Bronchial epithelial cell (primary cell): Measurements from ENCODE around the gene BRD4. TPM values are rescaled to one million over a fixed set of nuclear protein-coding genes. Genes with fewer than 3 reads are reported as not detected.
A peak's percentile ranks its signal among the peaks of the same experiment; 100 is the strongest.

Source experiments
- DNase-seq: peaks from one replicate; pipeline ENCODE4 v3.0.0-alpha.2; 2010; ENCODE audit warnings: low read depth
- FAIRE-seq: peaks from 2 replicates; lab custom pipeline; 2011; peaks lifted over from hg19 to GRCh38; lab: Jason Lieb, UNC
- H3K27me3 ChIP-seq: 2 replicates; pipeline ENCODE4 v1.5.1; 2011; ENCODE audit warnings: low read length; ENCODE audit not compliant: control insufficient read depth, insufficient read depth
- H3K36me3 ChIP-seq: 2 replicates; pipeline ENCODE4 v1.5.1; 2011; ENCODE audit warnings: low read length; ENCODE audit not compliant: control insufficient read depth, insufficient read depth
- H3K4me3 ChIP-seq: 2 replicates; pipeline ENCODE4 v1.5.1; 2011; ENCODE audit warnings: mild to moderate bottlenecking, low read depth, low read length, control low read depth
- CTCF ChIP-seq: IDR thresholded peaks from 2 replicates; pipeline ENCODE4 v1.5.1; 2011; ENCODE audit warnings: mild to moderate bottlenecking, moderate library complexity, low read length, control low read depth, inconsistent platforms; ENCODE audit not compliant: insufficient read depth, severe bottlenecking
- total RNA-seq: library from RNA; depleted of rRNA; stranded (reverse); fragments of >200 nt; gene quantifications from 2 replicates; pipeline ENCODE4 v1.2.1, GENCODE V29; 2014

BRD4 gene
- total RNA-seq, 1 donor from 2014 or later = 12.1 TPM

DNA sequence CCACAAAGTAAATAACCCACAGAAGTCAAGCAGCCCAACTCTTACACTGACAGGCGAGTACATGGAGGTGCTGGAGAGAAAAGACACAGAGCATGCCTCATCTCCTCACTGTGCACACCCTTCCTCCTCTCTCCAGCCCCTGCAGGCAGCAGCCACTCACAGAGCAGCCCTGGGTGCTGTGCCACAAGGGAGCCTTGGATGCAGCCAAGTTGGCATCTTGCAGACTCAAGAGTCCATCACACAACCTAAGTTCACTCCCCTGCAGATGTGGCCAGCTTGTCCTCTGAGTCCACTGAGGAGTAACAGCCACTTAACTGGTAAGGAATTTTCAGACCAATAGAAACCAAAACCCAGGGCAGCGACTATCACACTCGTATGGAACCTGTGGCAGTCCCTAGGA lies 47.4 kb downstream of the BRD4 start:
- no peak for FAIRE-seq
- no peak for TF ChIP-seq CTCF

GRCh38 chr19:15284091-15284490 lies 48.2 kb downstream of the BRD4 start:
- TF ChIP-seq CTCF = no peak
- Histone ChIP-seq H3K36me3 (peaks cover 3% of the 10 kb centered on the region), H3K4me3 (no peak overlapping the region), H3K27me3 (no peaks in the 10 kb centered on the region)
- DNase-seq (no peak), FAIRE-seq (no peak)

More for the DNA sequence above, 47.4 kb downstream of the BRD4 start:
- no peaks in the 10 kb centered on the region for H3K27me3 ChIP-seq
- peaks cover 2% of the 10 kb centered on the region for H3K36me3 ChIP-seq
- no peak for DNase-seq
- no peak overlapping the region for H3K4me3 ChIP-seq

GRCh38 chr19:15283141-15283883 lies 49.0 kb downstream of the BRD4 start:
- Histone ChIP-seq H3K36me3 (peaks cover 1% of the 10 kb centered on the region), H3K27me3 (no peaks in the 10 kb centered on the region), H3K4me3 (no peak overlapping the region)
- TF ChIP-seq CTCF = no peak
- FAIRE-seq (no peak), DNase-seq (peak; percentile 61)

GRCh38 chr19:15282311-15282705 lies 50.0 kb downstream of the BRD4 start:
- DNase-seq (peak; percentile 89), FAIRE-seq (no peak)
- Histone ChIP-seq H3K4me3 (no peak overlapping the region), H3K27me3 (no peaks in the 10 kb centered on the region), H3K36me3 (peaks cover 1% of the 10 kb centered on the region)
- no peak for TF ChIP-seq CTCF

- DNase-seq (peak; percentile 67), FAIRE-seq (no peak)
- Histone ChIP-seq H3K27me3 (no peaks in the 10 kb centered on the region), H3K36me3 (peaks cover 1% of the 10 kb centered on the region), H3K4me3 (no peak overlapping the region)
- TF ChIP-seq CTCF = peak; percentile 53
These were observed 51.2 kb downstream of the BRD4 start for GRCh38 chr19:15280915-15281683.
